IMR-90 (cell line): ENCODE data around the gene TMEM235.

Experiments
- MAFK ChIP-seq: IDR thresholded peaks from 2 replicates; pipeline ENCODE4 v1.6.1; 2012; ENCODE audit warnings: low read depth, low read length, improper control_type of control experiment
- RAD21 ChIP-seq: IDR thresholded peaks from 2 replicates; pipeline ENCODE4 v1.6.1; 2012; ENCODE audit warnings: low read length, improper control_type of control experiment
- SMC3 ChIP-seq: fragments of 150-350 bp; IDR thresholded peaks from 2 replicates; pipeline ENCODE4 v1.6.1; 2016; ENCODE audit warnings: low read depth, mild to moderate bottlenecking, antibody characterized with exemption, low read length, moderate library complexity
- TF ChIP-seq, protein P1 (sequence below): conservative IDR thresholded peaks from 2 replicates; pipeline ENCODE4 v1.5.1; 2012; ENCODE audit warnings: mild to moderate bottlenecking, low read depth, low read length, improper control_type of control experiment

DNA sequence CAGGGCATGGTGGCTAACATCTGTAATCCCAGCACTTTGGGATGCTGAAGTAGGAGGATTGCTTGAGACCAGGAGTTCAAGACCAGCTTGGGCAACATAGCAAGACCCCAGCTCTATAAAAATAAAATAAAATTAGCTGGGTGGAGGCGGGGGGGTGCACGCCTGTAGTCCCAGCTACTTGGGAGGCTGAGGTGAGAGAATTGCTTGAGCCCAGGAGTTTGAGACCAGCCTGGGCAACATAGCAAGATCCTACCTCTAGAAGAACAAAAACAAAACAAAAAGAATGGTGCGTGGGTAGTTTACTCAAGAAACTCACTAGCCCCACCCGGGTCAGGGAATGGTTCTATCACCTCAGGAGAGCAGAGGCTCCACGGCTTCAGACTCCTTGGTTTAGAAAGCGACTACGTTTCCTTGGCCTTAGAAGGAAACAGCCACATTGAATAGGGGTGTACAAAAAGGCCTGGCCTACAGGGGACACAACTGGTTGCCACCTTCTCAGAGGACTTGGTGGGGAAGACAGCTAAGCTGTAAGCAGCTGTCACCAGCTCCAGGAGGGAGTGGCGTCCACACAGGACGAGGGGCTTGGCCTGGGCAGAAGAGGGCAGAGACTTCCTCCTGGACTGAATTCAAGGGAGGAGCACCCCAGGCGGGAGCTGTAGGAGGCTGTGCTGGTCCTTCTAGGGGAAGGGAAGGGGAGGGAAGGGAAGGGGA is 45.3 kb upstream of the TMEM235 start:
- TF ChIP-seq, protein P1, sequence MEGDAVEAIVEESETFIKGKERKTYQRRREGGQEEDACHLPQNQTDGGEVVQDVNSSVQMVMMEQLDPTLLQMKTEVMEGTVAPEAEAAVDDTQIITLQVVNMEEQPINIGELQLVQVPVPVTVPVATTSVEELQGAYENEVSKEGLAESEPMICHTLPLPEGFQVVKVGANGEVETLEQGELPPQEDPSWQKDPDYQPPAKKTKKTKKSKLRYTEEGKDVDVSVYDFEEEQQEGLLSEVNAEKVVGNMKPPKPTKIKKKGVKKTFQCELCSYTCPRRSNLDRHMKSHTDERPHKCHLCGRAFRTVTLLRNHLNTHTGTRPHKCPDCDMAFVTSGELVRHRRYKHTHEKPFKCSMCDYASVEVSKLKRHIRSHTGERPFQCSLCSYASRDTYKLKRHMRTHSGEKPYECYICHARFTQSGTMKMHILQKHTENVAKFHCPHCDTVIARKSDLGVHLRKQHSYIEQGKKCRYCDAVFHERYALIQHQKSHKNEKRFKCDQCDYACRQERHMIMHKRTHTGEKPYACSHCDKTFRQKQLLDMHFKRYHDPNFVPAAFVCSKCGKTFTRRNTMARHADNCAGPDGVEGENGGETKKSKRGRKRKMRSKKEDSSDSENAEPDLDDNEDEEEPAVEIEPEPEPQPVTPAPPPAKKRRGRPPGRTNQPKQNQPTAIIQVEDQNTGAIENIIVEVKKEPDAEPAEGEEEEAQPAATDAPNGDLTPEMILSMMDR: no peak
- TF ChIP-seq MAFK (no peak), RAD21 (no peak), SMC3 (no peak)
